BJ (cell line): ENCODE data around the gene CYP2A6. TPM values are rescaled to one million over a fixed set of nuclear protein-coding genes. Genes with fewer than 3 reads are reported as not detected.
"Not testable (repeated sequence)": the region's sequence is repeated elsewhere in the genome, so short reads cannot be mapped to it uniquely, and the experiment has no call there.

Experiments
- CTCF ChIA-PET: fragments of 350-600 bp; formaldehyde crosslinking; extraction: SDS; loops from one replicate; lab custom pipeline; 2021; ENCODE audit warnings: antibody characterized with exemption, inconsistent platforms; lab: Yijun Ruan, JAX
- POLR2A ChIA-PET: fragments of 300-600 bp; sonication (Branson Sonifier 250); formaldehyde crosslinking; extraction: SDS; loops from one replicate; lab custom pipeline; 2021; ENCODE audit warnings: antibody characterized with exemption; lab: Charles Lee
- DNase-seq: peaks from one replicate; pipeline ENCODE4 v3.0.0-alpha.2; 2011; ENCODE audit warnings: low read depth
- H3K27me3 ChIP-seq: 2 replicates; pipeline ENCODE4 v1.6.0; 2011; ENCODE audit warnings: low read length; ENCODE audit not compliant: control insufficient read depth, insufficient read depth
- H3K36me3 ChIP-seq: 2 replicates; pipeline ENCODE4 v1.5.1; 2011; ENCODE audit warnings: low read length; ENCODE audit not compliant: control insufficient read depth, insufficient read depth
- H3K4me3 ChIP-seq: 2 replicates; pipeline ENCODE4 v1.5.1; 2011; ENCODE audit warnings: low read depth, mild to moderate bottlenecking, control low read depth, low read length
- polyA plus RNA-seq: library from polyadenylated mRNA; depleted of rRNA; stranded (reverse); fragments of >200 nt; gene quantifications from 2 replicates; pipeline ENCODE4 v1.2.3, GENCODE V29; 2011
- TF ChIP-seq, protein P1 (sequence below): IDR thresholded peaks from 2 replicates; pipeline ENCODE4 v1.5.1; 2011; ENCODE audit warnings: low read depth, mild to moderate bottlenecking, control low read depth, inconsistent platforms, low read length, moderate library complexity; ENCODE audit not compliant: insufficient read depth

The CYP2A6 gene
- polyA plus RNA-seq, 1 experiment = not detected

DNA sequence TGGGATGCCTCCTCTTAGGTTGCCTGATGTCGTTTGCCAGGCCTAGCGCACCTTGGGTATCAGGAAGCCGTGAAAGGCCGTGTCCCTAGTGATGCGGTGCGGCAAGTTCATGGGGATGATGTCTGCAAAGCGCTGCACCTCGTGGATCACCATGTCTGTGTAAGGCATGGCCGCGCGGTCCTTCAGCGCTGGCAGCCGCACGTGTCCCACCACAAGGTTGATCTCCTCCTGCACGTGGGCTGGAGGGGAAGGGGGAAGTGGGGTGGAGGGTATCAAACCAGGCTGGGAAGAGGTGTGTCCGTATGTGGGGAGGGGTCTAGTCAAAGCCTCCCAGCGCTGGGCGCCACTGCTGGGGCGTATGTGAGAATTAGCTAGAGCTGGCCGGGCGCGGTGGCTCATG is 28.1 kb downstream of the CYP2A6 start:
- no peaks in the 10 kb centered on the region for H3K27me3 ChIP-seq
- H3K36me3 ChIP-seq = peaks cover 4% of the 10 kb centered on the region
- TF ChIP-seq, protein P1, sequence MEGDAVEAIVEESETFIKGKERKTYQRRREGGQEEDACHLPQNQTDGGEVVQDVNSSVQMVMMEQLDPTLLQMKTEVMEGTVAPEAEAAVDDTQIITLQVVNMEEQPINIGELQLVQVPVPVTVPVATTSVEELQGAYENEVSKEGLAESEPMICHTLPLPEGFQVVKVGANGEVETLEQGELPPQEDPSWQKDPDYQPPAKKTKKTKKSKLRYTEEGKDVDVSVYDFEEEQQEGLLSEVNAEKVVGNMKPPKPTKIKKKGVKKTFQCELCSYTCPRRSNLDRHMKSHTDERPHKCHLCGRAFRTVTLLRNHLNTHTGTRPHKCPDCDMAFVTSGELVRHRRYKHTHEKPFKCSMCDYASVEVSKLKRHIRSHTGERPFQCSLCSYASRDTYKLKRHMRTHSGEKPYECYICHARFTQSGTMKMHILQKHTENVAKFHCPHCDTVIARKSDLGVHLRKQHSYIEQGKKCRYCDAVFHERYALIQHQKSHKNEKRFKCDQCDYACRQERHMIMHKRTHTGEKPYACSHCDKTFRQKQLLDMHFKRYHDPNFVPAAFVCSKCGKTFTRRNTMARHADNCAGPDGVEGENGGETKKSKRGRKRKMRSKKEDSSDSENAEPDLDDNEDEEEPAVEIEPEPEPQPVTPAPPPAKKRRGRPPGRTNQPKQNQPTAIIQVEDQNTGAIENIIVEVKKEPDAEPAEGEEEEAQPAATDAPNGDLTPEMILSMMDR = no peak
- POLR2A ChIA-PET = no interaction called here
- no peak overlapping the region for H3K4me3 ChIP-seq
- CTCF ChIA-PET = interaction anchor here (3.2 kb wide), 1 partner anchor 160 kb away, joined by 13 read pairs; no protein-coding TSS in a partner anchor
- no peak for DNase-seq

DNA sequence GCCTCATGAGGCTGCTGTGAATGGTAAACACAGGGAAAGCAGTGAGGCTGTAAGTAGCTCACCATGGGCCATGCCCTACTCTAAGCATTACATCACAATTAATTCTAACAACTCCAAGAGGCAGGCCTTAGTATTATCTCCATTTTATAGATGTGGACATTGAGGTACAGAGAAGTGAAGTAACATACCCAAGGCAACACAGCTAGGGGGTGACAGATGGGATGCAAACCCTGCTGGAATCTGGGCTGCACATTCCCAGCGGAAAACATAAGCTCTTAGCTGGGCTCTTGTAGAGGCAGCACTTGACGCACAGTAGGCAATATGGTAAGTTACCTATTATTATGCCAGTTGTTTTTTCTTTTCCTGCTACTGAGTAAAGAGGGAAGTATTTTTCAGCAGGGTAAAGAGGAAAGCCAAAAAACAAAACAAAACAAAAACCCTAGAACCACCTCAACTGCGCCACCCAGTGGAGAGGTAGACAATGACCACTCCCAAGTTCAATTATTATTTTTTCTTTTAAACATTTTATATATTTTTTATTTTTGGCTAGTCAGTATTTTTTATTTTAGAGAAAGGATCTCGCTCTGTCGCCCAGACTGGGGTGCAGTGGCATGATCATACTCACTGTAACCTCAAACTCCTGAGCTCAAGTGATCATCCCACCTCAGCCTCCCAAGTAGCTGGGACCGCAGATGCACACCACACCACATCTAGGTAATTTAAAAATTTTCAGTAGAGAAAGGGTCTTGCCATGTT is 30.6 kb downstream of the CYP2A6 start:
- H3K4me3 ChIP-seq, DNase-seq, POLR2A ChIA-PET, H3K27me3 ChIP-seq, H3K36me3 ChIP-seq: not testable (repeated sequence)
- CTCF ChIA-PET = interaction anchor here (0.6 to 3.0 kb wide), 17 partner anchors 9 to 544 kb away, joined by 3 to 36 read pairs (median 4); partner anchors contain the start of genes COQ8B and ITPKC
- TF ChIP-seq, protein P1 = peak; percentile 69

DNA sequence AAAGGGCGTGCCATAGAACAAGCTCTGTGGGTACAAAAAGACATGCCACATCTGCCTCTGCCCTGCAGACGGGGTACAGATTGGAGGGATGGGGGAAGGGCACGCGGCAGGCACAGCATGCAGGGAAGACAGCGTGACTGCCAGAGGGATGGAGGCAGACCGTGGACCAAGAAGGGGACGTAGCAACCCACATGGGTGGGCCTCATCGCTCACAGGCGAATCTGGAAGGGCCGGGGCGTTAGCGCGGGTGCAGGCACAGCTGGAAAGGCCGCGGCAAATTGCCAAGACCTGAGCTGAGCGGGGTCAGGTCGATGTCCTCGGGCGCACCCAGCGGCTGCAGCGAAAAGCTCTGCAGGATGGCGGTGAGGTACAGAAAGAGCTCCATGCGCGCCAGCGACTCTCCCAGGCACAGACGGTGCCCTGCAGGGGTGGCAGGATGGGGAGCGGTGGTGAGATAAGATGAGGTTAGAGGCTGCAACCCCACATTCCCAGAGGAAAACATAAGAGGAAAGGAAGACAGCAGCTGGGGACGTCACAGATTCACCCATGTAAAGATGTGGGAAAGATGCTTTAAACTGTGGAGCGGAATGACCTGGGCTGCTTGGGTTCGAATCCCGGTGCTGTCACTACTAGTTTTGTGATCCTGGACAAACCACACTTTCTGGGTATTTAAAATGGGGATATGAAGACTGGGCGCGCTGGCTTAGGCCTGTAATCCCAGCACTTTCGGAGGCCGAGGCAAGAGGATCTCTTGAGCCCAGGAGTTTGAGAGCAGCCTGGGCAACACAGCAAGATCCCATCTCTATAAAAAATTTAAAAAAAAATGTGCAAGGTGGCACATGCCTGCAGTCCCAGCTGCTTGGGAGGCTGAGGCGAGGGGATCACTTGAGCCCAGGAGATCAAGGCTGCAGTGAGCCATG is 31.5 kb downstream of the CYP2A6 start:
- TF ChIP-seq, protein P1 = peak; percentile 46
- H3K27me3 ChIP-seq, H3K4me3 ChIP-seq, H3K36me3 ChIP-seq, POLR2A ChIA-PET, DNase-seq: not testable (repeated sequence)
- CTCF ChIA-PET = interaction anchor here (0.6 to 3.0 kb wide), 17 partner anchors 10 to 1270 kb away, joined by 3 to 36 read pairs (median 4); partner anchors contain the start of genes COQ8B and ITPKC

DNA sequence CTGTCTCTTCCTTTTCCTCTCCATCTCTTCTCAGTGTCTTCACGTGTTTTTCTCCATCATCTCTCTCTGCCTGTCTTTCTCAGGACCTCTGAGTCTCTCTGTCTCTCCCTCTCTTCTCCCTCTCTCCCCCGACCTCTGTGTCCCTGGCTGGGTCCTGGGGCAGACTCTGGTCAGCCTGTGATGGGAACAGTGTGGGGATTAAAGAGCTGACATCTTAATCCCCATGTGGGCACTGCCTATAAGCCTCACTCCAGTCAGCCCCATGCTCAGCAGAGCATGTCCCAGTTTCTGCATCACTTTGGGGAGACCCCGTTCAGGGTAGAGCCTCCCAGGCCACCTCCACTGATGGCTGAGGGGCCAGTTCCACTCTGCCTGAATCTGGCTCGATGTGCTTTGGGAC is 35.0 kb downstream of the CYP2A6 start:
- no peaks in the 10 kb centered on the region for H3K36me3 ChIP-seq
- no peak overlapping the region for H3K4me3 ChIP-seq
- TF ChIP-seq, protein P1 = no peak
- H3K27me3 ChIP-seq = no peaks in the 10 kb centered on the region
- DNase-seq = no peak
- ChIA-PET POLR2A (no interaction called here), CTCF (no interaction called here)

DNA sequence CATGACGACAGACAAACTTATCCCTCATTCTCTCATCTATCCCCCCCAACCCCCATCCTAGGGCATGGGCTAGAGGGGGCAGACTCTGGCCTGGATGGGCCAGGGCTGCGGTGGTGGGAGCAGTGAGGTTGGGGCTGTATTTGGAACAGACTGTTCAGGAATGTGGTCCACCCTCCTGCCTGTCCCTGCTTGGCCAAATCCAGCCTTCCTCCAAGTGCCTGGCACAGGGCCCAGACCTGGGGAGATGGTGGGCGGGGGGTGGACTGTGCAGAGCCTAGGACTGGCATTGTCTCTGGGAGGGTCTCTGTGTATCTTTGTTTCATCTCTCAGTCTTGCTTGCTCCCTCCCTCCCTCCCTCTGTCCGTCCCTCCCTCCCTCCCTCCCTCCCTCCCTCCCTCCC is 37.1 kb downstream of the CYP2A6 start:
- H3K27me3 ChIP-seq = no peaks in the 10 kb centered on the region
- CTCF ChIA-PET = no interaction called here
- TF ChIP-seq, protein P1 = no peak
- POLR2A ChIA-PET = no interaction called here
- H3K36me3 ChIP-seq = peaks cover 8% of the 10 kb centered on the region
- no peak for DNase-seq
- no peak overlapping the region for H3K4me3 ChIP-seq

DNA sequence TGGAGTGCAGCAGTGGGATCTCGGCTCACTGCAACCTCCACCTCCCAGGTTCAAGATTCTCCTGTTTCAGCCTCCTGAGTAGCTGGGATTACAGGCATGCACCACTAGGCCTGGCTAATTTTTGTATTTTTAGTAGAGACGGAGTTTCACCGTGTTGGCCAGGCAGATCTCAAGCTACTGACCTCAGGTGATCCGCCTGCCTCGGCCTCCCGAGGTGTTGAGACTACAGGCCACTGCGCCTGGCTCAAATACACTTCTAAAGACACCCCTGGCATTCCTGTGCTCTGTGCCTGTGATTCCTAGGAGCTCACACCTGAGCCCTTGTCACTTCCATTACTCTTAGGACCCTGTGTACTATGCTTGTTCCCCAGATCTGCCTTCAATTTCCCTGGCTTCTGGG is 37.7 kb downstream of the CYP2A6 start:
- H3K36me3 ChIP-seq = peaks cover 12% of the 10 kb centered on the region
- H3K4me3 ChIP-seq, H3K27me3 ChIP-seq, DNase-seq, POLR2A ChIA-PET: not testable (repeated sequence)
- CTCF ChIA-PET = interaction anchor here (1.0 kb wide), 1 partner anchor 150 kb away, joined by 3 read pairs; no protein-coding TSS in a partner anchor
